SK-N-SH treated with all-trans-retinoic acid at 6 μM for 48 hours (cell line): Measurements from ENCODE around the gene COBL.

Experiments used
- ISL1 ChIP-seq: fragments of 250-450 bp; sonication (Bioruptor Pico); IDR thresholded peaks from 2 replicates; pipeline ENCODE4 v2.1.2; 2022; ENCODE audit warnings: mild to moderate bottlenecking, moderate library complexity
- RARB ChIP-seq: fragments of 250-450 bp; sonication (Bioruptor Pico); IDR thresholded peaks from 2 replicates; pipeline ENCODE4 v1.8.0; 2021; ENCODE audit warnings: mild to moderate bottlenecking, moderate library complexity
- ZC3H10 ChIP-seq: fragments of 250-450 bp; sonication (Bioruptor Pico); IDR thresholded peaks from 2 replicates; pipeline ENCODE4 v1.5.1; 2021; ENCODE audit warnings: mild to moderate bottlenecking, moderate library complexity
- ZNF70 ChIP-seq: fragments of 450-650 bp; formaldehyde crosslinking; IDR thresholded peaks from 2 replicates; pipeline ENCODE4 v1.5.0; 2020; ENCODE audit warnings: mild to moderate bottlenecking, moderate library complexity
- TF ChIP-seq, protein P1 (sequence below): fragments of 250-450 bp; sonication (Bioruptor Pico); IDR thresholded peaks from 2 replicates; pipeline ENCODE4 v1.5.0; 2020; ENCODE audit warnings: mild to moderate bottlenecking, moderate library complexity

GRCh38 chr7:51129527-51130472 is 186.8 kb downstream of the COBL start:
- no peak for TF ChIP-seq RARB (CRISPR knock-in tag)
- no peak for TF ChIP-seq ZC3H10 (CRISPR knock-in tag)
- no peak for TF ChIP-seq ISL1 (CRISPR knock-in tag)
- TF ChIP-seq, protein P1, sequence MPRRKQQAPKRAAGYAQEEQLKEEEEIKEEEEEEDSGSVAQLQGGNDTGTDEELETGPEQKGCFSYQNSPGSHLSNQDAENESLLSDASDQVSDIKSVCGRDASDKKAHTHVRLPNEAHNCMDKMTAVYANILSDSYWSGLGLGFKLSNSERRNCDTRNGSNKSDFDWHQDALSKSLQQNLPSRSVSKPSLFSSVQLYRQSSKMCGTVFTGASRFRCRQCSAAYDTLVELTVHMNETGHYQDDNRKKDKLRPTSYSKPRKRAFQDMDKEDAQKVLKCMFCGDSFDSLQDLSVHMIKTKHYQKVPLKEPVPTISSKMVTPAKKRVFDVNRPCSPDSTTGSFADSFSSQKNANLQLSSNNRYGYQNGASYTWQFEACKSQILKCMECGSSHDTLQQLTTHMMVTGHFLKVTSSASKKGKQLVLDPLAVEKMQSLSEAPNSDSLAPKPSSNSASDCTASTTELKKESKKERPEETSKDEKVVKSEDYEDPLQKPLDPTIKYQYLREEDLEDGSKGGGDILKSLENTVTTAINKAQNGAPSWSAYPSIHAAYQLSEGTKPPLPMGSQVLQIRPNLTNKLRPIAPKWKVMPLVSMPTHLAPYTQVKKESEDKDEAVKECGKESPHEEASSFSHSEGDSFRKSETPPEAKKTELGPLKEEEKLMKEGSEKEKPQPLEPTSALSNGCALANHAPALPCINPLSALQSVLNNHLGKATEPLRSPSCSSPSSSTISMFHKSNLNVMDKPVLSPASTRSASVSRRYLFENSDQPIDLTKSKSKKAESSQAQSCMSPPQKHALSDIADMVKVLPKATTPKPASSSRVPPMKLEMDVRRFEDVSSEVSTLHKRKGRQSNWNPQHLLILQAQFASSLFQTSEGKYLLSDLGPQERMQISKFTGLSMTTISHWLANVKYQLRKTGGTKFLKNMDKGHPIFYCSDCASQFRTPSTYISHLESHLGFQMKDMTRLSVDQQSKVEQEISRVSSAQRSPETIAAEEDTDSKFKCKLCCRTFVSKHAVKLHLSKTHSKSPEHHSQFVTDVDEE, result no peak
- TF ChIP-seq ZNF70 (CRISPR knock-in tag), result no peak
